CD4-positive, alpha-beta T cell treated with Interleukin-6 for 4 hours (primary cell): ENCODE measurements around the gene COL19A1.
A peak's percentile ranks its signal among the peaks of the same experiment; 100 is the strongest.
"Not testable (repeated sequence)": the region's sequence is repeated elsewhere in the genome, so short reads cannot be mapped to it uniquely, and the experiment has no call there.

Source experiments
- DNase-seq: peaks from one replicate; pipeline ENCODE4 v3.0.0-alpha.2; 2020; ENCODE audit warnings: mixed read lengths

COL19A1 gene

GRCh38 chr6:69866351-69866769, at the start of gene COL19A1:
TSS of gene COL19A1 (plus strand) at chr6:69866556. CDS start at chr6:69879568, 13,012 bp downstream.
- peak; percentile 40 for DNase-seq

GRCh38 chr6:69816569-69816968, 49.8 kb upstream of the COL19A1 start:
- peak; percentile 50 for DNase-seq

- DNase-seq: no peak
These were observed 49.0 kb upstream of the COL19A1 start for GRCh38 chr6:69817358-69817757.

- no peak for DNase-seq
These were observed 48.0 kb upstream of the COL19A1 start for GRCh38 chr6:69818223-69818930.

- DNase-seq: no peak
These were observed 47.2 kb upstream of the COL19A1 start for GRCh38 chr6:69819138-69819537.

- DNase-seq: no peak
These were observed 46.3 kb upstream of the COL19A1 start for GRCh38 chr6:69820018-69820417.

- DNase-seq: no peak
These were observed 45.9 kb upstream of the COL19A1 start for GRCh38 chr6:69820438-69820837.

- DNase-seq: not testable (repeated sequence)
These were observed 42.0 kb upstream of the COL19A1 start for GRCh38 chr6:69824355-69824754.

GRCh38 chr6:69825904-69826303, 40.5 kb upstream of the COL19A1 start:
- no peak for DNase-seq

- DNase-seq: no peak
These were observed 39.0 kb upstream of the COL19A1 start for GRCh38 chr6:69827276-69827893.

- no peak for DNase-seq
These were observed 33.8 kb upstream of the COL19A1 start for GRCh38 chr6:69832558-69832957.

GRCh38 chr6:69835414-69836179, 30.8 kb upstream of the COL19A1 start:
- peak; percentile 29 for DNase-seq

- no peak for DNase-seq
These were observed 24.5 kb upstream of the COL19A1 start for GRCh38 chr6:69841862-69842261.

GRCh38 chr6:69843189-69843588, 23.2 kb upstream of the COL19A1 start:
- no peak for DNase-seq

GRCh38 chr6:69846312-69846711, 20.0 kb upstream of the COL19A1 start:
- DNase-seq: no peak

GRCh38 chr6:69846770-69847491, 19.4 kb upstream of the COL19A1 start:
- no peak for DNase-seq

GRCh38 chr6:69847492-69847788, 18.9 kb upstream of the COL19A1 start:
- no peak for DNase-seq

- no peak for DNase-seq
These were observed 17.8 kb upstream of the COL19A1 start for GRCh38 chr6:69848552-69848951.

- DNase-seq: no peak
These were observed 13.7 kb upstream of the COL19A1 start for GRCh38 chr6:69852706-69853105.

- no peak for DNase-seq
These were observed 4.4 kb upstream of the COL19A1 start for GRCh38 chr6:69861986-69862385.

GRCh38 chr6:69863766-69864165, 2.6 kb upstream of the COL19A1 start:
- DNase-seq: no peak

- DNase-seq: no peak
These were observed 1.2 kb upstream of the COL19A1 start for GRCh38 chr6:69865126-69865525.
